Neural crest cell (in vitro differentiated cells): ENCODE data around the gene FALEC. TPM values are rescaled to one million over a fixed set of nuclear protein-coding genes. Genes with fewer than 3 reads are reported as not detected.

Experiments used
- DNase-seq: peaks from one replicate; pipeline ENCODE4 v3.0.0; 2021; ENCODE audit warnings: low read depth, mixed read lengths, low spot score
- H3K27ac Mint-ChIP-seq: one replicate; pipeline ENCODE4 v1.8.0; 2021; ENCODE audit warnings: mild to moderate bottlenecking, mixed read lengths; ENCODE audit not compliant: unreplicated experiment
- H3K27me3 Mint-ChIP-seq: 2 replicates; pipeline ENCODE4 v1.8.0; 2021; ENCODE audit warnings: low read depth, mild to moderate bottlenecking, mixed read lengths
- H3K36me3 Mint-ChIP-seq: 2 replicates; pipeline ENCODE4 v1.8.0; 2021; ENCODE audit warnings: low read depth, mild to moderate bottlenecking, mixed read lengths
- H3K4me1 Mint-ChIP-seq: 2 replicates; pipeline ENCODE4 v1.8.0; 2021; ENCODE audit warnings: mixed read lengths
- H3K4me3 Mint-ChIP-seq: one replicate; pipeline ENCODE4 v1.8.0; 2021; ENCODE audit warnings: mild to moderate bottlenecking, mixed read lengths
- H3K9me3 Mint-ChIP-seq: 2 replicates; pipeline ENCODE4 v1.8.0; 2021; ENCODE audit warnings: mixed read lengths
- CTCF ChIP-seq: fragments of 200-600 bp; sonication (generic); conservative IDR thresholded peaks from 2 replicates; pipeline ENCODE4 v1.5.0; 2021; ENCODE audit warnings: antibody characterized with exemption, mild to moderate bottlenecking
- total RNA-seq: library from RNA; stranded (reverse); gene quantifications from 2 replicates; pipeline ENCODE4 v1.2.1, GENCODE V29; 2021

FALEC gene
- total RNA-seq, 1 donor from 2014 or later = 1.3 TPM

- Mint-ChIP-seq H3K9me3 (no peaks in the 10 kb centered on the region), H3K36me3 (peaks cover 16% of the 10 kb centered on the region), H3K4me3 (no peak overlapping the region), H3K4me1 (peaks cover 17% of the 10 kb centered on the region), H3K27me3 (peaks cover 5% of the 10 kb centered on the region), H3K27ac (no peak overlapping the region)
- DNase-seq = no peak
- TF ChIP-seq CTCF = no peak
Observed at GRCh38 chr1:150474869-150475268, 40.7 kb upstream of the FALEC start.

GRCh38 chr1:150476754-150477153 is 38.8 kb upstream of the FALEC start:
- peak overlapping the region; percentile 64 for H3K27ac Mint-ChIP-seq
- peaks cover 2% of the 10 kb centered on the region for H3K36me3 Mint-ChIP-seq
- no peak for DNase-seq
- H3K4me3 Mint-ChIP-seq = no peak overlapping the region
- peaks cover 17% of the 10 kb centered on the region for H3K4me1 Mint-ChIP-seq
- no peak for TF ChIP-seq CTCF
- no peaks in the 10 kb centered on the region for H3K9me3 Mint-ChIP-seq
- peaks cover 7% of the 10 kb centered on the region for H3K27me3 Mint-ChIP-seq

DNA sequence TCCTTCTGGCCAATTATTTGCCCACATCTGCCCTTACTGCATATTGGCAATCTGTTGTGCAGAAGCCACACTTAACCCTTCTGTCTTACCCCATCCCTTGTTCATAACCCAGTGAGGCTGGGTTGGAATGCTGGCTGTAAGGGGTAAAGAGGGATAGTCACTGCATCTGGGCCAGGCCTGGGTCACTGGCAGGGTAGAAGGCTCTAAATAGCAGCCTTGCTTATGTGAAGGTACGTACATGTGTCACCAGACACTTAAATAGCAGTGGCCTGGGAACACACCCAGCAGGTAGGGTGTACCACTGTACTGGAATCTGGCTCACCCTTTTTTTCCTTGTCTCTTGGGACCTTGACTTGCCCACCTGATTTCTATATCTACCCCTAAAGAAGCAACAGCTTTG is 38.2 kb upstream of the FALEC start:
- Mint-ChIP-seq H3K4me1 (peaks cover 17% of the 10 kb centered on the region), H3K9me3 (no peaks in the 10 kb centered on the region), H3K27me3 (peaks cover 7% of the 10 kb centered on the region), H3K36me3 (no peaks in the 10 kb centered on the region), H3K27ac (no peak overlapping the region), H3K4me3 (no peak overlapping the region)
- DNase-seq = no peak
- TF ChIP-seq CTCF = no peak

GRCh38 chr1:150477733-150478132 is 37.8 kb upstream of the FALEC start:
- H3K36me3 Mint-ChIP-seq = no peaks in the 10 kb centered on the region
- DNase-seq = no peak
- no peaks in the 10 kb centered on the region for H3K9me3 Mint-ChIP-seq
- H3K4me3 Mint-ChIP-seq = no peak overlapping the region
- TF ChIP-seq CTCF = no peak
- H3K27me3 Mint-ChIP-seq = peaks cover 7% of the 10 kb centered on the region
- no peak overlapping the region for H3K27ac Mint-ChIP-seq
- peaks cover 17% of the 10 kb centered on the region for H3K4me1 Mint-ChIP-seq

DNA sequence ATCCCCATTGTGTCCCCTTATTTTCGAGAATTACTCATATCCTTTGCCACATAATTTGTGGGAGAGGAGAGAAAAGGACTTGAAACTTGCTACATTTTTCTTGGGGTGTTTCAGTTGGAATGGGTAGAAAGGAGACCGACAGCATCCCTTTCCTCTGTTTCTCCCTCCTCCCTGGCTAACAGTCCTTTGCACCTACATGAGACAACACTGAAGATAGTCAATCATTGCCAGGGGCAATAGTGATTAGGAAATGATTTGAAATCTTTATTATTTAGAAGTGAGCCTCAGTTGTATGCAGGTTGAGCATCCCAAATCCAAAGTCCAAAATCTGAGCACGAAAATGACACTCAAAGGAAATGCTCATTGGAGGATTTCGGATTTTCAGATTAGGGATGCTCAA is 36.2 kb upstream of the FALEC start:
- Mint-ChIP-seq H3K9me3 (no peaks in the 10 kb centered on the region), H3K4me1 (peaks cover 17% of the 10 kb centered on the region), H3K36me3 (no peaks in the 10 kb centered on the region), H3K27ac (no peak overlapping the region), H3K4me3 (no peak overlapping the region), H3K27me3 (peaks cover 7% of the 10 kb centered on the region)
- no peak for TF ChIP-seq CTCF
- DNase-seq = no peak

- H3K9me3 Mint-ChIP-seq = no peaks in the 10 kb centered on the region
- H3K27ac Mint-ChIP-seq = no peak overlapping the region
- H3K4me1 Mint-ChIP-seq = peaks cover 15% of the 10 kb centered on the region
- no peak for DNase-seq
- H3K36me3 Mint-ChIP-seq = no peaks in the 10 kb centered on the region
- peak overlapping the region; percentile 4 for H3K4me3 Mint-ChIP-seq
- TF ChIP-seq CTCF = no peak
- H3K27me3 Mint-ChIP-seq = peaks cover 10% of the 10 kb centered on the region
Observed at GRCh38 chr1:150479927-150480352, 35.6 kb upstream of the FALEC start.
